Esophagus muscularis mucosa (tissue), 4 donors: ENCODE measurements around the gene GPR63. TPM values are rescaled to one million over a fixed set of nuclear protein-coding genes. Genes with fewer than 3 reads are reported as not detected.

ENCODE experiments used
- DNase-seq: peaks from one replicate; pipeline ENCODE4 v3.0.0-alpha.2; 2017; ENCODE audit errors: extremely low spot score
- H3K27ac ChIP-seq, 4 donors: fragments of 200-600 bp; sonication (generic); replicated peaks in 1 of 4; 1 replicate in 3 of 4; 2 replicates in 1 of 4; pipeline ENCODE4 v1.5.1; 2016 to 2019; ENCODE audit warnings: mild to moderate bottlenecking in 1 of 4
- H3K27me3 ChIP-seq, 4 donors: fragments of 200-600 bp; sonication (generic); one replicate each; pipeline versions ENCODE4 v1.5.1 to v1.6.0; 2016 to 2019
- H3K36me3 ChIP-seq, 4 donors: fragments of 200-600 bp; sonication (generic); one replicate each; pipeline ENCODE4 v1.5.1; 2016 to 2019
- H3K4me1 ChIP-seq, 4 donors: fragments of 200-600 bp; sonication (generic); one replicate each; pipeline ENCODE4 v1.5.1; 2016 to 2019
- H3K4me3 ChIP-seq, 4 donors: fragments of 200-600 bp; sonication (generic); 1 replicate in 2 of 4; 2 replicates in 2 of 4; pipeline ENCODE4 v1.5.1; 2016 to 2019; ENCODE audit warnings: mild to moderate bottlenecking in 4 of 4, moderate library complexity in 1 of 4
- H3K9me3 ChIP-seq, 4 donors: fragments of 200-600 bp; sonication (generic); 1 replicate in 3 of 4; 2 replicates in 1 of 4; pipeline ENCODE4 v1.5.1; 2016 to 2019
- CTCF ChIP-seq, 3 experiments: fragments of 200-600 bp in 2 of 3; fragments of 450-650 bp in 1 of 3; sonication (generic) in 2 of 3; IDR thresholded peaks; one replicate each; pipeline ENCODE4 v1.5.1; 2017 to 2019; ENCODE audit warnings: antibody characterized with exemption in 3 of 3, mild to moderate bottlenecking in 2 of 3, moderate library complexity in 1 of 3
- EP300 ChIP-seq: sonication (generic); formaldehyde crosslinking; IDR thresholded peaks from one replicate; pipeline ENCODE4 v1.6.1; 2017; ENCODE audit warnings: antibody characterized with exemption
- POLR2A ChIP-seq: fragments of 450-650 bp; IDR thresholded peaks from one replicate; pipeline ENCODE4 v1.6.1; 2017; ENCODE audit warnings: antibody characterized with exemption, moderate library complexity, mild to moderate bottlenecking, low read depth
- POLR2AphosphoS5 ChIP-seq, 2 donors: sonication (generic); formaldehyde crosslinking; IDR thresholded peaks; one replicate each; pipeline ENCODE4 v1.6.1; 2017; ENCODE audit warnings: antibody characterized with exemption in 2 of 2
- WGBS: methylation state at CpG from one replicate; pipeline ENCODE4 v1.1.5; 2018; 5-methylcytosine and 5-hydroxymethylcytosine counted together
- intact Hi-C: fragments of 100-400 bp; cut with DNase I; formaldehyde crosslinking; loops from one replicate; pipeline ENCODE4 v1.15.1; 2023
- total RNA-seq, 4 donors: library from RNA; depleted of rRNA; stranded (reverse); fragments of >200 nt; gene quantifications; one replicate each; pipeline versions ENCODE4 v1.1.0 to v1.2.1, GENCODE V29; 2016

The GPR63 gene
- total RNA-seq, 4 donors from 2014 or later: 0.83 to 2.0 (median 0.93) TPM

- no peaks in the 10 kb centered on the region for H3K36me3 ChIP-seq
- H3K27ac ChIP-seq: no peak overlapping the region
- no peak overlapping the region for H3K4me3 ChIP-seq
- H3K27me3 ChIP-seq: no peaks in the 10 kb centered on the region
- intact Hi-C loops: no loop called here
- 73% methylated on average over 9 of the region's 9 CpGs for WGBS
- no peak for DNase-seq
- TF ChIP-seq CTCF (IDR thresholded peaks at IDR 0.05) (no peak), POLR2A (no peak), EP300 (no peak), POLR2AphosphoS5 (IDR thresholded peaks at IDR 0.05) (no peak)
- H3K4me1 ChIP-seq: peaks cover 0 to 9% (median 7%) of the 10 kb centered on the region in 4 donors
- H3K9me3 ChIP-seq: no peaks in the 10 kb centered on the region
These were observed 49.3 kb downstream of the GPR63 start for GRCh38 chr6:96787846-96788580.

GRCh38 chr6:96786336-96786735 is 50.9 kb downstream of the GPR63 start:
- H3K36me3 ChIP-seq: no peaks in the 10 kb centered on the region
- peaks cover 0 to 9% (median 7%) of the 10 kb centered on the region in 4 donors for H3K4me1 ChIP-seq
- no peaks in the 10 kb centered on the region for H3K27me3 ChIP-seq
- 96% methylated on average over 2 of the region's 2 CpGs for WGBS
- no peaks in the 10 kb centered on the region for H3K9me3 ChIP-seq
- H3K27ac ChIP-seq: no peak overlapping the region
- no peak overlapping the region for H3K4me3 ChIP-seq
- no peak for TF ChIP-seq POLR2A
- TF ChIP-seq EP300: no peak
- no peak for TF ChIP-seq CTCF (IDR thresholded peaks at IDR 0.05)
- no peak for TF ChIP-seq POLR2AphosphoS5 (IDR thresholded peaks at IDR 0.05)
- no peak for DNase-seq
- intact Hi-C loops: no loop called here

GRCh38 chr6:96784650-96785049 is 52.6 kb downstream of the GPR63 start:
- intact Hi-C loops: no loop called here
- Histone ChIP-seq H3K27me3 (no peaks in the 10 kb centered on the region), H3K9me3 (no peaks in the 10 kb centered on the region), H3K27ac (no peak overlapping the region), H3K4me1 (peaks cover 0 to 8% (median 6%) of the 10 kb centered on the region in 4 donors), H3K36me3 (no peaks in the 10 kb centered on the region), H3K4me3 (no peak overlapping the region)
- 43% methylated on average over 3 of the region's 3 CpGs for WGBS
- no peak for DNase-seq
- no peak for TF ChIP-seq CTCF (IDR thresholded peaks at IDR 0.05)
- TF ChIP-seq EP300: no peak
- no peak for TF ChIP-seq POLR2AphosphoS5 (IDR thresholded peaks at IDR 0.05)
- TF ChIP-seq POLR2A: no peak

GRCh38 chr6:96783307-96783706 is 54.0 kb downstream of the GPR63 start:
- H3K27ac ChIP-seq: no peak overlapping the region
- no peaks in the 10 kb centered on the region for H3K27me3 ChIP-seq
- no peaks in the 10 kb centered on the region for H3K4me1 ChIP-seq
- 93% methylated on average over 2 of the region's 2 CpGs for WGBS
- DNase-seq: no peak
- intact Hi-C loops: no loop called here
- no peaks in the 10 kb centered on the region for H3K9me3 ChIP-seq
- TF ChIP-seq POLR2A: no peak
- TF ChIP-seq EP300: no peak
- no peak overlapping the region for H3K4me3 ChIP-seq
- no peaks in the 10 kb centered on the region for H3K36me3 ChIP-seq

- Histone ChIP-seq H3K27me3 (no peaks in the 10 kb centered on the region), H3K27ac (no peak overlapping the region), H3K9me3 (no peaks in the 10 kb centered on the region), H3K4me1 (no peaks in the 10 kb centered on the region), H3K36me3 (no peaks in the 10 kb centered on the region), H3K4me3 (no peak overlapping the region)
- intact Hi-C loops: no loop called here
- WGBS: 58% methylated on average over 1 of the region's 1 CpG
- TF ChIP-seq EP300 (no peak), POLR2AphosphoS5 (IDR thresholded peaks at IDR 0.05) (no peak), POLR2A (no peak), CTCF (IDR thresholded peaks at IDR 0.05) (no peak)
- DNase-seq: no peak
These were observed 55.7 kb downstream of the GPR63 start for GRCh38 chr6:96781557-96781956.
